ENCODE data around the gene XRCC3. TPM values are rescaled to one million over a fixed set of nuclear protein-coding genes. Genes with fewer than 3 reads are reported as not detected.
A peak's percentile ranks its signal among the peaks of the same experiment; 100 is the strongest.
"Not testable (repeated sequence)": the region's sequence is repeated elsewhere in the genome, so short reads cannot be mapped to it uniquely, and the experiment has no call there.

XRCC3 gene
- total RNA-seq, 3 donors from 2014 or later = 5.9 to 10.2 (median 5.9) TPM

DNA sequence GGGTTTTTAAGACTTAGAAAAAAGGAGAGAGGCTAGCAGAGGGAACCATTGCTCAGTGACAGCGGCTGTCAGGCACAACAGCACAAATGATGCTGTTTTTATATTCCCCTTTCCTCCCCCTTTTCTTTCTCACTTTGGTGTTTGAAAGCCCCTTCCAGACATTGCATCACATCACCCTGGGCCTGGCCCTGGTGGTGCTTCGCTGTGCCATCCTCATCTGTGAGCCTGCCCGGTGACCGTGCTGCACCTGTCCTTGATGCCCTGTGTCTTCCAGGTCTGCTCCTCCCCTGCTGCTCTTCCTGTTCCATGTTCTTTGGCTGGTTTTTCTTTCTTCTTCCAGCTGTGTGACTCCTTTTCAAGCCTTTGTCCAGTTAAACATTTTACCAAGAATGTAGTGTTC is 61.4 kb downstream of the XRCC3 start:
- H3K36me3 ChIP-seq = no peaks in the 10 kb centered on the region
- peak overlapping the region in 1 of 2 donors; percentile 43 for H3K27ac ChIP-seq
- intact Hi-C loops (cut with DNase I; ENCODE audit: low total_unique reads) = no loop called here
- no peaks in the 10 kb centered on the region for H3K27me3 ChIP-seq
- H3K4me3 ChIP-seq = no peak overlapping the region
- DNase-seq (ENCODE audit: low spot score in 2 of 2) = no peak
- H3K4me1 ChIP-seq = no peaks in the 10 kb centered on the region
- TF ChIP-seq, protein P1, sequence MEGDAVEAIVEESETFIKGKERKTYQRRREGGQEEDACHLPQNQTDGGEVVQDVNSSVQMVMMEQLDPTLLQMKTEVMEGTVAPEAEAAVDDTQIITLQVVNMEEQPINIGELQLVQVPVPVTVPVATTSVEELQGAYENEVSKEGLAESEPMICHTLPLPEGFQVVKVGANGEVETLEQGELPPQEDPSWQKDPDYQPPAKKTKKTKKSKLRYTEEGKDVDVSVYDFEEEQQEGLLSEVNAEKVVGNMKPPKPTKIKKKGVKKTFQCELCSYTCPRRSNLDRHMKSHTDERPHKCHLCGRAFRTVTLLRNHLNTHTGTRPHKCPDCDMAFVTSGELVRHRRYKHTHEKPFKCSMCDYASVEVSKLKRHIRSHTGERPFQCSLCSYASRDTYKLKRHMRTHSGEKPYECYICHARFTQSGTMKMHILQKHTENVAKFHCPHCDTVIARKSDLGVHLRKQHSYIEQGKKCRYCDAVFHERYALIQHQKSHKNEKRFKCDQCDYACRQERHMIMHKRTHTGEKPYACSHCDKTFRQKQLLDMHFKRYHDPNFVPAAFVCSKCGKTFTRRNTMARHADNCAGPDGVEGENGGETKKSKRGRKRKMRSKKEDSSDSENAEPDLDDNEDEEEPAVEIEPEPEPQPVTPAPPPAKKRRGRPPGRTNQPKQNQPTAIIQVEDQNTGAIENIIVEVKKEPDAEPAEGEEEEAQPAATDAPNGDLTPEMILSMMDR (IDR thresholded peaks at IDR 0.05) = no peak
- TF ChIP-seq POLR2AphosphoS5 (IDR thresholded peaks at IDR 0.05) (no peak), POLR2A (IDR thresholded peaks at IDR 0.05) (no peak)
- no peaks in the 10 kb centered on the region for H3K9me3 ChIP-seq

DNA sequence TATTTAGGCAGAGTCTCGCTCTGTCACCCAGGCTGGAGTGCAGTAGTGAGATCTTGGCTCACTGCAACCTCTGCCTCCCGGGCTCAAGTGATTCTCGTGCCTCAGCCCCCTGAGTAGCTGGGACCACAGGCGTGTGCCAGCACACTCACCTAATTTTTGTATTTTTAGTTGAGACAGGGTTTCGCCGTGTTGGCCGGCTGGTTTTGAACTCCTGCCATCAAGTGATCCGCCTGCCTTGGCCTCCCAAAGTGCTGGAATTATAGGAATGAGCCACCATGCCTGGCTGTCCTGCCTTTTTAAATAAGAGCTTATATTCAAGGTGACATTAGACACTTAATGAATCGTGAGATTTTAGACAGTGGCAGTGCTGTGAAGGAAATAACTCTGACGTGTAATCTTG is 61.9 kb downstream of the XRCC3 start:
- H3K27ac ChIP-seq; H3K4me1 ChIP-seq; intact Hi-C loops (cut with DNase I; ENCODE audit: low total_unique reads); H3K36me3 ChIP-seq; H3K4me3 ChIP-seq; H3K27me3 ChIP-seq; DNase-seq (ENCODE audit: low spot score in 2 of 2); H3K9me3 ChIP-seq: not testable (repeated sequence)

DNA sequence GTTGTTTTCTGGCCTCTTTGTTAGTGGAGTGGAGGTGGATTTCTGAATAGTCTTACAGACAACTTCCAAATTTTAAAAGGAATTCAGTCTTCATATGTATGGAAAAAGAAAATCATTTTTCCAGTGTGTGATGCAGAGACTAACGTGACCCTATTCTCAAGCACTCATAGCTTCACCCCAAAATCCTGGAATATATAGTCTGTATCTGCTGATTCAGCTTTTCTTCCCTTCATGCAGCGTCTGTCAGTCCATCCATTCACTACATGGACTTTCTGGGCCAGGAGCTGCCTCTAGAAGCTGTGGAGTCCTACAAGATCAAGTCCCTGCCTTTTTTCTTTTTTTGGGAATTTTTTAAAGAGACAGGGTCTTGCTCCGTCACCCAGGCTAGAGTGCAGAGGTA is 62.4 kb downstream of the XRCC3 start:
- H3K4me3 ChIP-seq = no peak overlapping the region
- TF ChIP-seq POLR2A (IDR thresholded peaks at IDR 0.05) (no peak), POLR2AphosphoS5 (IDR thresholded peaks at IDR 0.05) (no peak)
- TF ChIP-seq, protein P1 (IDR thresholded peaks at IDR 0.05) = no peak
- no peaks in the 10 kb centered on the region for H3K4me1 ChIP-seq
- no peak overlapping the region for H3K27ac ChIP-seq
- H3K36me3 ChIP-seq = no peaks in the 10 kb centered on the region
- intact Hi-C loops (cut with DNase I; ENCODE audit: low total_unique reads) = no loop called here
- H3K9me3 ChIP-seq = no peaks in the 10 kb centered on the region
- no peaks in the 10 kb centered on the region for H3K27me3 ChIP-seq
- DNase-seq (ENCODE audit: low spot score in 2 of 2) = no peak

DNA sequence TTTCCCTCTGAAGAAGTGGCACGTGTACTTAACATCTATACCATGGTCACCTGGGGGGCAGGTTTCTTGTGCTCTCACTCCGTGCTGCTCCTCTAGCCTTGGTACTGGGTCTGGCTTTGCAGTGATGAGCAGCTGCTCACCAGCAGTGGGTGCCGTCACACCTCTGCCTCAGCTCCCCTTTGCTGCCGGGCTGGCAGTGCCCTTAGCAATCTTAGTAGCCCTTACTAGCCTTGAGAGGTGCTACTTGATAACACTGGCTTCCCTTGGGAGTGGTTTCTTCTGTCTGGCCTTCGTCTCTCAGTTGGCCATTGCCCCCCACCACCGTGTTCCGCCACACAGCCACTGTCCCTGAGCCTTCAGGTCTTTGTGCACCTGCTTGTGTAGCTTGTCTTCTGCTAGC is 63.7 kb downstream of the XRCC3 start:
- DNase-seq (ENCODE audit: low spot score in 2 of 2) = no peak
- no peak for TF ChIP-seq POLR2AphosphoS5 (IDR thresholded peaks at IDR 0.05)
- TF ChIP-seq POLR2A (IDR thresholded peaks at IDR 0.05) = no peak
- TF ChIP-seq, protein P1 (IDR thresholded peaks at IDR 0.05) = no peak
- intact Hi-C loops (cut with DNase I; ENCODE audit: low total_unique reads) = no loop called here
- H3K4me3 ChIP-seq = no peak overlapping the region
- H3K36me3 ChIP-seq = no peaks in the 10 kb centered on the region
- no peak overlapping the region for H3K27ac ChIP-seq
- no peaks in the 10 kb centered on the region for H3K27me3 ChIP-seq
- no peaks in the 10 kb centered on the region for H3K9me3 ChIP-seq
- H3K4me1 ChIP-seq = no peaks in the 10 kb centered on the region

DNA sequence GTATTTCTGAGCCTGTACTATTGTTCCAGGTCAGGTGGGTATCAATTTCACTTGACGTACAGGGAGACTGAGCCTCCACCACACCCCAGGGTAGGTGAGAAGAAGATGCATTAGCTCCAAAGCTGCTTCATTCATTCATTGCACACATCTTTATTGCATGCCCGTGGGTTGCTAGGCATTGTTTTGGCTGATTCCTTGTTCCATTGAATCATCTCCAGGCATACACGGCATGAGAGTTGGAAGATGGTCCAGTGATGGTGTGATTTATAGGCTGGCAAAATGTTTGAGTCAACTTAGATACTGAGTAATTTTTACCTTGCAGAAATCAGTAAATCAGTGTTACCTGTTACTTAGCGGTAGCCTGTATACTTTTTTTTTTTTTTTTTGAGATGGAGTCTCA is 65.0 kb downstream of the XRCC3 start:
- intact Hi-C loops (cut with DNase I; ENCODE audit: low total_unique reads) = no loop called here
- Histone ChIP-seq H3K36me3 (no peaks in the 10 kb centered on the region), H3K4me1 (no peaks in the 10 kb centered on the region), H3K27ac (no peak overlapping the region), H3K9me3 (no peaks in the 10 kb centered on the region), H3K4me3 (no peak overlapping the region), H3K27me3 (no peaks in the 10 kb centered on the region)
- DNase-seq (ENCODE audit: low spot score in 2 of 2) = no peak
- TF ChIP-seq, protein P1 (IDR thresholded peaks at IDR 0.05) = no peak
- TF ChIP-seq POLR2AphosphoS5 (IDR thresholded peaks at IDR 0.05) = no peak
- no peak for TF ChIP-seq POLR2A (IDR thresholded peaks at IDR 0.05)

DNA sequence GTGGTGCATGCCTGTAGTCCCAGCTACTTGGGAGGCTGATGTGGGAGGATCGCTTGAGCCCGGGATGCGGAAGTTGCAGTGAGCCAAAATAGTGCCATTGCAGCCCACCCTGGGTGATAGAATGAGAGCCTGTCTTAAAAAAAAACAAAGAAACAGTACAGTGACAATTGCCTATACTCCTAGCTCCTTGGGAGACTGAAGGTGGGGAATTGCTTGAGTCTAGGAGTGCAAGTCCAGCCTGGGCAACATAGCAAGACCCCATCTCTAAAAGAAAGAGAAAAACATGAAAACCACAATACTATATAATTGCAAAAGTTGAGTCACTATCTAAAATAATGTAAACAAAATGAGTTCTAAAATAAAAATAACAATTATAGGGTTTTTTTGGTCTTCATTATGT is 66.2 kb downstream of the XRCC3 start:
- Histone ChIP-seq H3K4me3 (no peak overlapping the region), H3K36me3 (no peaks in the 10 kb centered on the region), H3K27me3 (no peaks in the 10 kb centered on the region), H3K4me1 (no peaks in the 10 kb centered on the region), H3K27ac (no peak overlapping the region), H3K9me3 (no peaks in the 10 kb centered on the region)
- no peak for DNase-seq (ENCODE audit: low spot score in 2 of 2)
- TF ChIP-seq POLR2A (IDR thresholded peaks at IDR 0.05) = no peak
- TF ChIP-seq POLR2AphosphoS5 (IDR thresholded peaks at IDR 0.05) = no peak
- TF ChIP-seq, protein P1 (IDR thresholded peaks at IDR 0.05) = no peak
- intact Hi-C loops (cut with DNase I; ENCODE audit: low total_unique reads) = no loop called here
